Measurements from ENCODE around the gene EPB41L3.

The EPB41L3 gene

GRCh38 chr18:5449858-5450509, 93.8 kb downstream of the EPB41L3 start:
- DNase-seq, result no peak

DNA sequence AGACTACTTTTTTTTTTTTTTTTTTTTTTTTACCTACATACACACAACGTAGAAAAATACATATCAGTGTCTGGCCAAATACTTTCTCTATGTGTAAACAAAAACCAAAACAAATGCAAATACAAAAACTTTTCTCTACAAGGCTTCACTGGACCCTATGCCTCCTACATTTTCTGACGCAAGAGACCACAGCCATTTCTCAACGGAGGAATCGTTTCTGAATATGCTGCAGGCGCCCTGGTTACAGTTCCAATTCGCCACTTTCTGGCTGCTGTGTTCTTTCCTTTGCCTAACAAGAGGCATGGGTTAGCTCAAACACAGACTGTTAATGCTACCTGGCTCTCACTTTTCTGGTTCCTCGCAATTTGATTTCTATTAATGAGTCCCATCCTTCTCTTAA, 96.4 kb downstream of the EPB41L3 start:
- DNase-seq, result no peak

DNA sequence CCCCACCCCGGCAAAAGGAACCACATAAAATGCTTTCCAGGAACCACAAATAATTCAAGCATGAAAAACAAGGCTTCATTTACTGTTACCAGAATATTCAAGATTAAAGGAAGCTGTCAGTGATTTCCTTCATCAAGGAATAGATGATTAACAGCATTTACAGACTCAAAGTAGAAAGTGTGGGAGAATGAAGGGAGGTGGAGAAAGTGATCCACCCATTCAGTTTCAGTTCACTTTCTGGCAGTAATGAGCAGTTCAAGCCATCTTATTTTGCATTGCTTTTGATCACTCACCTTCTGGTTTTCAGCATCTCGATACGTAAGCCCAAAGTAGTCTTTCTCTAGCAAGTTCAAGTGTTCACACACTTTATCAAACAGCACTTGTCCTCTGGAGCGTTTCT, 99.0 kb downstream of the EPB41L3 start:
- DNase-seq, result no peak

DNA sequence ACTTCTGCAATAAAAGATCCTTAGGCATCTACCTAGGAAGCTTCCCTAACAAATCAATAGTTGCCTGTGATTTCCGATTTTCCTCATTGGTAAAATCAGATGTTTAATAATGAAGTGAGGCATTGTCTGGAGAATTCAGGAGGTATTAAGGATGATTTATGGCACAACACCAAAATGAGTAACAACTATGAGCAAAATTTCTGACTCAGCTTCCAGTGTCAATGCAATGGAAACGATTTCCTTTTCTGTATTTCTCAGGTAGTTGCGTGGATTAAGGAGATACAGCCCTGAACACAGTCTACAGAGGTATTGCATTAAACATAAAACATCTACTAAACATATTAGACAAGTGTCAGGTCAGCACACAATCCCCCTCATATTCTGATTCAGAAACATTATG, 99.5 kb downstream of the EPB41L3 start:
- DNase-seq, result no peak

GRCh38 chr18:5439986-5440696, 103.7 kb downstream of the EPB41L3 start:
- DNase-seq, result no peak

- no peak for DNase-seq
These were observed 109.4 kb downstream of the EPB41L3 start for GRCh38 chr18:5434425-5434824.

DNA sequence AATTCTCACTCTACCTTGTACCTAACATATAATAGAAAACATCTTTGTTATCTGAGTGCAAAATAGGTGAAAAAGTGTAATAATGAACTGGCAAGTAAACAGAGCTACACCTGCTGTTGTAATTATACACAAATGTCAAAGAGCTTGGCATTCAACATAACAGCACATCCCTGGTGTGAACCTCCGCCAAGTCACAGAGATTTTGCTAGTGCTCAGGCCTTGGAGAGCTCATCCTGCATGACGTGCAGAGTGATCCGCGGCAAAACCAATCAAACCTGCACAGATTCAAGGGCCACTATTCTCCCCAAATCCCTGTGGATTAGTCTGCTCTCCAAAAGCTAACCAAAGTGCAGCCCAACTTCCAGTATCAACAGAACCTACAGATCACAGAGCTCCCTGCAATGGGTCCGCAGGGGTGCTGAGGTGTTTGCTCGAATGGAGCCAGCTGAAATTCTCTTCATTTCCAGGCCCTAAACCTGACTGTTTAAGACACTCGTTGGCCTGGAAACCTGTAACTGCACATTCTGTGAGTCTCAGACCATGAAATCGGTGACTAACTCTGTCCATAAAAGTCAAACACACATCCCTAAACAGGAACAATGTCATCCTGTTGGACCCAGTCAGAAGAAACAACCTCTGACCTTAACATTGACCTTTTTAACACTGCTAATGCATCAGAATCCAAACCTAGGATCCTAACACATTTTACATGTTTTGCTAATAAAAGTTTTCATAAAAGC, 111.8 kb downstream of the EPB41L3 start:
- no peak for DNase-seq

DNA sequence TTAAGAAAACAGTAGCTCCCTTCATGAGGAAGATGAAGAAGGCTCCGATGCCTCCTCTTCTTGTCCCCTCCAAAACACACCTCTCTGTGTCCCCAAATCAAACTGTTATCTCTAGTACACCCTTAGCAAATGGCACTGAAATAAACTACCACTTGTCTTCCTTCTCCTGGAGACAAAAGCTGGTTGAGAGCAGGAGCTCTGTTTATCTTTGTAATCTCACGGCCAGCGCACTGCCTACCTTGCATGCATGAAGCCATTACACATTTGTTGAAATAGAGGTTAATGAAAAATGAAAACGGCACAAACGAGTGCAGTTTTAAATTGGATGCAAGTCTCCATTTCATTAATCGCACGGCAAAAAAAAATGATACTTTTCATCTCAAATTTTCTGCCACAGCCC, 113.7 kb downstream of the EPB41L3 start:
- DNase-seq, result no peak

DNA sequence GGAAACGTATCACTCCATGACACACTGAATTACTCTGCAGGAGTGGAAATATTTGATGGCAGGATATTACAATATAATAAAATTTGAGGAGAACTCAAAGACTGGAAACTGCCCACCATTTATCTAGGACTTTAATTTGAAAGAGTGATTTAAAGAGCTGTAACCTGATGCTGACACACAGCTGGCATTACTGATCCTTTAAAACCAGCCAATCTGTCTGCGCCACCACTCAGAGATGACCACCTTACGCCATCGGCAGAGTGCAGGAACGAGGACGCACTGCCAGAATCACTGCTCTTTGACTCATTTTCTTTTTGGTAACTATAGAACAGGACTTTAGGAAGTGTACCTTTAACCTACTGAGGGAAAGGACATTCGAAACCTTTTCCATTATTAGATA, 114.1 kb downstream of the EPB41L3 start:
- DNase-seq, result no peak

- no peak for DNase-seq
These were observed 118.1 kb downstream of the EPB41L3 start for GRCh38 chr18:5425721-5426120.

DNA sequence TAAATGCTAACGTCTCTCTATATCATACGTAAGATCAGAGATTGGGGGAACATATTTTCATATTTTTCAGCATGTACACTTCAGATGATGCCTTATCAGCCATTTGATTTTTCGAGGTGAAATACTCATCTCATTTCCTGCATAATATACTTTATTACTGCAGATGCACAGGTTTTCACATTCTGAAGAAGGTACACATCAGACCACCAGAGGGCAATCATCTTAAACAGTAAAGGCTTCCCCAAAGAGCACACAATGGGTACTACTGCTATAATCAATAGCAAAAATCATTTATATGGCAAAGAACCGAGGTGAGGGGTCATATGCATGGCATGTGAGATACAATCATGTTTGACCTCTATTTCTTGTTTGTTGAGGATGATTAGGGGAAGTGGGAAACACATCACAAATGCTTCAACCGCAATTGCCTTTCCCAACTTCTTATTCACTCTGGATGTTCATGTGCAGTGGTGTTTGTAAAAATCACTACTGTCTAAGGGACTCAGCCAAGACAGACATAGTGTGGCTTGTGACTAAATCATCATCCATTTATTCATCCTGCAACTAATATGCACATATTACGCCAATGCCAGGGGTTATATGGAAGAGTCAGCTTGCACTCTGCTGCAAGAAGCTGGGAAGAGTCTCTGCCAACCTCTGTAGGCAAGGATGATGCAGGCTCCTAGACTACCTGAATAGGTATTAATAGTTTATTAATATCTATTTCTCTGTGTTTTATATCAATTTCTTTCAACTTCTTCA, 118.7 kb downstream of the EPB41L3 start:
- DNase-seq, result peak in 1 of 2 donors; percentile 18

GRCh38 chr18:5422626-5423025, 121.2 kb downstream of the EPB41L3 start:
- DNase-seq, result no peak

DNA sequence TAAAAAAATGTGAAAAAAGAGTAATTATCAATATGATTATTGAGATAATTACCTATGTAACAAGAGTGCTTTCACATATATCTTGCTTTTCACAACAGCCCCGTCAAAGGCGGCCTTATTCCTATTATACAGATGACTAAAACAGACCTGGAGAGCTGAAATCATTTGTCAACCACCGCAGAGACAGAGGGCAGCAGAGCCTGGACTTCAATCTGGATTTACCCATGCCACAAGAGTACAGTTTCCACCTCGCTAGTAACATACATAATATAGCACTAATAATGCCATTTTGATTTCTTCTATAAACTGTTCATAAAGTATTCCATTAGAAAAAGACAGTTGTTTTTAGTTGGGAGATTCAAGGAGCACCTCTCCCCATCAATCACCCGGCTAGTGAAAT, 121.8 kb downstream of the EPB41L3 start:
- no peak for DNase-seq

- DNase-seq, result no peak
These were observed 122.9 kb downstream of the EPB41L3 start for GRCh38 chr18:5420906-5421305.

DNA sequence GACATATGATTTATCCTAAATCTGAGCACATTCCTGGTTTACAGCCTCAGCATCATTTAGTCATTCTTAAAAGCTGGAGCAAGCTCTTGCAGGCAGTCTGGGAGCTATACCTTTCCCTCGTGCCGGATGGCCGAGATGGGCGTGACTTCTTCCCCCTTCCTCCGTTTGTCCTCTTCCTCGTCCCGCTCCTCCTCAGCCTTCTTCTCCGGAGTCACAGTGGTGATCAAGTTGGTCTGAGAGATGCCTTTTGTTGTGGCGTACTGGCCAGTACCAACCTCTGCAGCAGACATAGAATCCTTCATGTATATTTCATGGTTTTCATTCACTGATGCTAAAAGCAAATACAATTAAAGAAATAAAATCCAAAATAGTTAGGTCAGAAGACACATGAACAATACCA, 124.2 kb downstream of the EPB41L3 start:
- no peak for DNase-seq

GRCh38 chr18:5419030-5419429, 124.8 kb downstream of the EPB41L3 start:
- DNase-seq, result no peak

GRCh38 chr18:5417342-5417741, 126.5 kb downstream of the EPB41L3 start:
- DNase-seq, result peak in 1 of 2 donors; percentile 52

- no peak for DNase-seq
These were observed 127.7 kb downstream of the EPB41L3 start for GRCh38 chr18:5416112-5416511.

GRCh38 chr18:5415665-5416064, 128.1 kb downstream of the EPB41L3 start:
- no peak for DNase-seq

GRCh38 chr18:5415031-5415430, 128.8 kb downstream of the EPB41L3 start:
- DNase-seq, result no peak

DNA sequence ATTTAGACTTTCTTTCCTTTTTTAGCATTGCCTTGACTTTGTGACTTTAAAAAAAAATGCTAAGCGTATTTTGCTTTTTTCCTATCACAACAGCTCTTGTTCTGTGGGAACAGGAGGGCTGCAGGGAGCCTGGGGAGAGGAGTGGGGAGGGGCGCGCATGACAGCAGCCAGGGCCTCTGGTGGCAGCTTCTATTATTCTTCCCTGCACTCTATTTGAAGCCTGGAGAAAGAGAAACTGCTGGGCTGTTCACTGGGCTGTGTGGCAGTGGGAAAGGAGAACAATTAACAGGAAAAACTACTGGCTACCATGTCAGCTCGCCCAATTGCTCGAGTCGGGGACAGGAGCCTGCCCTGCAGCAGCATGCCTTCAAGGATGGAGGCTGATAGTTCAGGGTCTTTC, 129.3 kb downstream of the EPB41L3 start:
- no peak for DNase-seq

DNA sequence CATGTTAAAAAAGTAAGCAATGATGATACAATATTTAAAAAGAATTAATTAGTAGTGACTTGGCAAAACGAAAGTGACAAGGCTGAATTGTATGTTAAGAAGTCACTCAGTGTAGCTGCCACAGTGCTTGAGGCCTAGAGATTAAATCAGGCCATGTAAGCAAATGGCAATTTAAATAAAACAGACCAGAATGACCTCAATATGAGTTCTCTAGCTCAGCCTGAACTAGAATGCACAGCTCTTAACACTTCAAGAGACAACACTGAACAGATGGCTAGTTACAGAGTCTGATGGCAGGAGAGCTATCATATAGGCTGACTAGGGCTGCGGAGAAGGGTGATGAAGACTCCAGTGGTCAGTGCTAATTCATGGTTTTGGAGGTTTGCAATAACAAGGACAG, 130.3 kb downstream of the EPB41L3 start:
- DNase-seq, result no peak

- DNase-seq, result no peak
These were observed 133.2 kb downstream of the EPB41L3 start for GRCh38 chr18:5410582-5410981.
